NCI-H748 (cell line): Measurements from ENCODE around the gene GLI2.

Experiments
- DNase-seq: peaks from one replicate; lab custom pipeline; 2025; ENCODE audit not compliant: unreplicated experiment; lab: John Stamatoyannopoulos, UW

Gene GLI2

DNA sequence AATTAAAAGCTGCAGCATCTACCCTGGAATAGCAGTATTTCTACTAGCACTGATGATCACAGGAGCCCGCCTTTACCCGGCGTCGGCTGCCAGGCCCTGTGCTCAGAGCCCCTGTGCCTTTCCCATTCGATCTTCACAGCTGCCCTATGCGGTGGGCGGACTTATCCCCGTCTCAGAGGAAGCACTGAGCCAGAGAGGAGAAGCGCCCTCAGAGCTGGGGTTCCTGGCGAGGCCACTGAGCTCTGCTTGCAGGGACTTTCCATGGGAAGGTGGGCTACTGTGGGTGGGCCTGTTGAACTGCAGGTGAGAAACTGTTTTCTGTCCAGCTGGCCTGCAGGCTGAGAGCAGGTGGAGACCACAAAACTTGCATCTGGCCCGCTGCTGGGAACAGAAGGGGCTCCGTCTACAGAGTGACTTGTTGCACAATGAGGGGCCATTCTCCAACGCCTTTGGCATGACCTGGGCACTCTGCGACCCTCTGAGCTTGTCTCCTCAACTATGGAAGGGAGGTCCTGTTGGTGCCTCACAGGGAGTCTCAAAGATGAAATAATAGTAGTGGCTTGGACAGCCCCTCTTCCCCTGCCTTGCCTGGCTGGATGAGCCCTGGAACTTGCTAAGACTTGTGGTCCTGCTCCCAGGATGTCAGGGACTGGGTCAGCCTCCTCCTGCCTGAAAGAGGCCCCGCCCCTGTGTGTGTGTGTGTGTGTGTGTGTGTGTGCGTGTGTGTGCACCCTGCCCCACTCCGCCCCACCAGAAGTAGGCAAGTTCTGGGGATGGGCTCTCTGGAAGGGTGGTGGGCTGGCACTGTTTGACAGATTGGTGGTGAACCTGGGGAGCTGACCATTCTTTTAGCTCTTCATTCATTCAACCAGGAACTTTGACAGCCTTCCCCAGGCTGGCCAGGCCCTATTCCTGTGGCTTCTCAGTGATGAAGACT is 32.7 kb downstream of the GLI2 start:
- DNase-seq: no peak

- DNase-seq: no peak
These were observed 33.6 kb downstream of the GLI2 start for GRCh38 chr2:120769076-120769786.

GRCh38 chr2:120769787-120770120 is 34.1 kb downstream of the GLI2 start:
- DNase-seq: no peak

GRCh38 chr2:120770176-120770575 is 34.5 kb downstream of the GLI2 start:
- no peak for DNase-seq

DNA sequence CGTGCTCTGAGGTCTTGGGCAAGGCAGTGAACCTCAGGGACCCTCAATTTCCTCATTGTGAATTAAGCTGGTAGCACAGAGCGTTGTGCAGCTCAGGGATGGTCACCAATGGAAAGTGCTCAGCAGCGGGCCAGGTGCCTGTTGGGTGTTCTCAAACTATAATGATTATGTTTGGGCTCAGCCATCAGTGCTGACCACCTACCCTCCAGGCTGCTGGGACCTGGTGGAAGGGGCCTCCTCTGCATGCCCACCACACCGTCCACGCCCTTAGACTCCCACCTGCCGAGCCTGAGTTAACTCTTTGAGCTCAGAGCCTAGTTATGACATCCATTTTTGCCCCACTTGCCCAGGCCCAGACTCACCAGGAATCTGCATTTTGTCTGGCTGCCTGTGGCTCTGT is 35.0 kb downstream of the GLI2 start:
- no peak for DNase-seq

GRCh38 chr2:120771111-120771780 is 35.6 kb downstream of the GLI2 start:
- DNase-seq: no peak

DNA sequence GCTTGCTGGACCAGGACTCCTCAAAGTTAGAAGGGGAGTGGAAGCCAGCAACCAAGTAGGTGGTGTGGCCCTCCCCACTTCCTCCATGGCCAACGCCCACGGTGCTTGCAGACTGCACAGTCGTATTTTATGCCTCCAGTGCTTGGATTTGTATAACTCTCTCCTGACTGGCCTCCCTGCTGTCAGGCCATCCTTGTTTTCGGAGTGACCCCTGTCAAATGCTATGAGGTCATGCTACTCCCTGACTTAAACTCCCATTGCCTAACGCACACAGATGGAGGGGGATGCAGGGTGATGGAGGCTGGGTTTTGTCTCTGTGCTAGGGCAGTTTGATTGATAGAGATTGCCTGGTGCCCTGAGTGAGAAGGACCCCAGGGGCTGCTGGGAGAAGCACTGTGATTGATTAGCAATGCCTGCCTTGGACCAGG is 36.1 kb downstream of the GLI2 start:
- DNase-seq: no peak

DNA sequence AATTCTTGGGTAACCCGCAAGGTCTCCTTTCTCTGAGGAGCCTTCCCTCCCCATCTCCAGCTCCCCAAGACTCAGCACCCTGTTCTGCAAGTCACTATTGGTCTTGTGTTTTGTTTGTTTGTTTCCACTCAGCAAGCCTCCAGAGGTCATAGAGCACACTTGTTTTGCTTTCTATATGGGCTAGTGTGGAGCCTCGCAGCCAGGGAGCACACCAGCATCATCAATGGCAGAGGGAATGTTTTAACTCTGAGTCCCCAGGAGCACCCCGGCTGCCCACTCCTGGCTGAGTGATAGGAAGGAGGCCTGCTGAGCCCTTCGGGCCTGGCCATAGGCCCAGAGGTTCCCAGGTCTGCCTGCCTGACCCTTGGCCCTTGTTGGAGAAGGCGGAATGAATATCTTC is 36.6 kb downstream of the GLI2 start:
- no peak for DNase-seq

- DNase-seq: no peak
These were observed 37.6 kb downstream of the GLI2 start for GRCh38 chr2:120773186-120773800.

GRCh38 chr2:120774557-120775160 is 39.0 kb downstream of the GLI2 start:
- DNase-seq: no peak

- no peak for DNase-seq
These were observed 39.5 kb downstream of the GLI2 start for GRCh38 chr2:120775194-120775593.

GRCh38 chr2:120775801-120776589 is 40.3 kb downstream of the GLI2 start:
- no peak for DNase-seq

GRCh38 chr2:120776649-120777048 is 41.0 kb downstream of the GLI2 start:
- no peak for DNase-seq

- no peak for DNase-seq
These were observed 41.6 kb downstream of the GLI2 start for GRCh38 chr2:120777170-120777751.

DNA sequence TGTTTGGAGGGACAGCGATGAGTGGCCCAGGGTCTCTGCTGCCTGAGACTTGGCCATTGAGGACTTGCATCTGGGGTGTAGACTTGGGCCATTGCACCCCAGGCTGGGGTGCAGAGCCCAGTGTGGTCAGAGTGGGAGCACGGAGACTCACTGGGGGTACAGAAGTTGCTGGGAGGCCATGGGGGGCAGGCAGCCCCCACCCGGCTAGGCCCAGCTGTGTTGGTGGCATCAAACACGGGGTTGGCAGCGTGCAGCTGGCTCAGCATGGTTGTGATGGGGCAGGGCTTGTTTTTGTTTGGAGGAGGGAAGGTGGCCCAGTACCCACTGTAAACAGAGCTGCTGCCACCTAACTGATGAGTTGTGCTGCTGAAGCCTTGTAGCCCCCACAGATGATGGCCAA is 42.1 kb downstream of the GLI2 start:
- no peak for DNase-seq

- no peak for DNase-seq
These were observed 42.6 kb downstream of the GLI2 start for GRCh38 chr2:120778244-120778643.

DNA sequence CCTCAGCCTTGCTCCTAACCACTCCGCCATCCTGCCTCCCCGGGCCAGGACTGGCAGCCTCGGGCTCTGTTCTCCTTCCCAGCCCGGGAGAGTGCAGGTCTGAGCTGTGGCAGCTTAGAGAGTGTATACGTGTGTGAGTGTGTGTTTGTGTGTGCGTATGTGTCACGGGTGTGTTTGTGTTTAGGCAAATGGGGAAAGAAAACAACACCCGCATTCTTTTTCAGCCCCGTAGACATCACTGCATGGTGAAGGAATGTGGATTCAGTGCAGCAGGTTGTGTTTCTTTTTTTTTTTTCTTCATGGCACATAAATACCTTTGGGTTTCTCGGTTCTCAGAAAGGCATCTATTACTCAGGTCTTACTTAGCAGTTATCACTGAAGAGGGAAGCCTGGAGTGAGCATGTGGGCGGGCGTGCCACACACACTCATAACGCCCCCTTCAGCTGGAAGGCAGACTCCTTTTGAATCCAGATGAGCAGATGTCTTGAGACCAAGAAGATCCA is 44.2 kb downstream of the GLI2 start:
- DNase-seq: no peak

GRCh38 chr2:120780402-120780801 is 44.7 kb downstream of the GLI2 start:
- DNase-seq: no peak

- DNase-seq: peak; percentile 8
These were observed 47.7 kb downstream of the GLI2 start for GRCh38 chr2:120783371-120783791.

- DNase-seq: no peak
These were observed 48.3 kb downstream of the GLI2 start for GRCh38 chr2:120783969-120784372.
